Stimulated activated CD8-positive, alpha-beta memory T cell treated with anti-CD3 and anti-CD28 coated beads, Interleukin-15, amount 100 ng/mL, for 4 hours (primary cell): Measurements from ENCODE around the gene CABLES2.

Experiments
- DNase-seq, 2 donors: peaks; one replicate each; pipeline ENCODE4 v3.0.0-alpha.2; 2020; ENCODE audit warnings: low read depth in 2 of 2

The CABLES2 gene

DNA sequence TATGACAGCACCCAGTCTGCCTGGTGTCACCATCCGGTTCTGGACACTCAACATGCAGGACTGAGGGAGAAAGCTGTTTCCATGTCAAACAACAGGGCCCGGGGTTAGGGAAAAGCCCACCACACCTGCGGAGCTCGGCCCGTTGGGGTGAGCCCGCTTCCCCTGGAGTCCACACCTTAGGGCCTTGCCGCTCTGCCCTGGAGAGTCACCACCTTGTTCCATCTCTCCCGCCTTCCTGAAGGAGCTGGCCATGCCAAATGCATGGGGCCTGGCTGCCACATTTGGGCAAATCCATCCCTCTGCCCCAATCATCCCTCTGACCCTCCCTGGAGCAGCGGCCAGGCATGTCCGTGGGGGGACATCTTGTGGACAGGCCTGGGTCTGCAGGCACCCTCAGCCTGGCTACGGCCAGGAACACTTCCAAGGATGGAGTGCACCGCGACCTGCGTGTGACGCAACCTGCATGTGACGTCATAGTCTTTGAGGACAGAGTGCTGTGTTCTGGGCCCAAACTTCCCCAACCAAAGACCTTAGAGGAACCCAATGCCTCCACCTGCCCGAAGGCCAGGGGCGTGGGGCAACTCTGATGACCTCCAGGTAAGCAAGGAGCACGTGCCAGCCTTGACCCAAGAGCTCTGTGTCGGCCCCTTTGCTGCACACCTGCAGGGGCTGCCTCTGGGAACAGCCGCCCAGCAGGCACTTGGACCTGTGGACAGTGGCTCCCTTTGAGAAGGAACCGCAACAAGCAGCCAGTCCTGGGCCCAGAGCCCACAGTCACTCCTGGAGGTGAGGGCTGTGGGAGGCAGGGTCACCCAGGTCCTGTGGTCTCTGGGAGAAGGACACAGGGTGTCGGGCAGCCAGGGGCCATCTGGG, 1.7 kb downstream of the CABLES2 start:
- DNase-seq, result no peak

- no peak for DNase-seq
Measured at GRCh38 chr20:62404761-62405107, 2.4 kb downstream of the CABLES2 start.

DNA sequence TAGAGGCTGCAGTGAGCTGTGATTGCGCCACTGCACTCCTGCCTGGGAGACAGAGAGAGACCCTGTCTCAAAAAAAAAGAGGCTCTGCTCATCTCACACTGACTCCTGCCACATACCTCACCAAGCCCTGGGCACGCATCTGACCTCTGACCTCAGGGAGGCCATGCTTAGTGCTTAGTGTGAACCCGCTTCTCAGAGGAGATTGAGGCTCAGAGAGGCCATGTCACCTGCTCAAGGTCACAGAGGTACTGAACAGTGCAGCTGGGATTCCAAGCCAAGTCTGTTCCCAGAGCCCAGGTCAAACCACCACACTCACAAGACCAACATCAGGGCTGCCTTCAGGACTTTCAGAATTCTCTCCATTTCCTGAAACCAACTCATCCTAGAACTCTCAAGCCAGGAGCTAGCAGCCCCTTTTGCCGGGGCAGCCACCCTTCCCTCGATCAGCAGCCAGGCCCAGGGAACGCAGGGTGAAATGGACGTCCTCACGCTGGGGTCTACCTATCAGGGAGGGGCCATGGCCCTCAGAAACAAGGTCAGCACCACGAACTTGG, 2.9 kb downstream of the CABLES2 start:
- DNase-seq, result no peak

DNA sequence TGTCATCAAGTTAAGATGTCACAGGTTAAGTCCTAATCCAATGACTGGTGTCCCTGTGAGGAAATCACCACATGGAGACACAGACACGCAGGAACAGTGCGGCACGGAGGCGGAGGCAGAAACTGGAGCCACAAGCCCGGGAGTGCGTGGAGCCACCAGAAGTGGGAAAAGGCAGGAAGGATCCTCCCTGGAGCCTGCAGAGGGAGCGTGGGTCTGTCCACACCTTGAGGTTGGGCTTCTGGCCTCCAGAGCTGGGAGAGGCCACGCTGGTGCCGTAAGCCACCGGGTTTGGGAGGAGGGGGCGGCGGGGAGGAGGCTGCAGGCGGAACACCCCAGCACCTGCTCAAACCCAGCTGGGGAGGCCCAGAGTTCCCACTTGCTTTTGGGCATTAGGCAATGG, 3.8 kb downstream of the CABLES2 start:
- no peak for DNase-seq

GRCh38 chr20:62402456-62403150, 4.5 kb downstream of the CABLES2 start:
- no peak for DNase-seq

DNA sequence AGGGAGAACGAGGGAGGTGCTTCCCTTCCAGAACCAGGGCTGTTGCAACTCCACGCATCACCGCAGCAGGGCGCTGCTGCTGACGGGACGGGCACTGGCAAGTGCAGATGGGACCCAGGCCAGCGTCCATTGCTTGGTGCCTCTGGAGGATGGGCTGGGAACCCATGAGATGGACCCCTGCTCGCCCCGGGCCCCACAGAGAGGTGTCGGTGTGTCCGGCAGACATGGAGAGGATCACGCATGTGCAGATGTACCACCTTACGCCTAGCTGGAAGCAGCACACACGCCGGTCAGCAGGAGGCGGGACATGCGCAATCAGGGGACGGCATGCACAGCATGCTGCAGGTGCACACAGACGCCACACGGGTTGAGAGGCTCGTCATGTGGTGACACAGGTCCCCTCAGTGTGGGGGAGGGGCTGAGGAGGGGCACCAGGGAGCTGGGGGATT, 5.7 kb downstream of the CABLES2 start:
- DNase-seq, result no peak

- no peak for DNase-seq
Measured at GRCh38 chr20:62400541-62400940, 6.5 kb downstream of the CABLES2 start.

GRCh38 chr20:62400021-62400420, 7.1 kb downstream of the CABLES2 start:
- DNase-seq, result no peak

GRCh38 chr20:62398120-62398821, 8.8 kb downstream of the CABLES2 start:
- DNase-seq, result no peak

GRCh38 chr20:62396367-62397239, 10.5 kb downstream of the CABLES2 start:
- DNase-seq, result no peak

DNA sequence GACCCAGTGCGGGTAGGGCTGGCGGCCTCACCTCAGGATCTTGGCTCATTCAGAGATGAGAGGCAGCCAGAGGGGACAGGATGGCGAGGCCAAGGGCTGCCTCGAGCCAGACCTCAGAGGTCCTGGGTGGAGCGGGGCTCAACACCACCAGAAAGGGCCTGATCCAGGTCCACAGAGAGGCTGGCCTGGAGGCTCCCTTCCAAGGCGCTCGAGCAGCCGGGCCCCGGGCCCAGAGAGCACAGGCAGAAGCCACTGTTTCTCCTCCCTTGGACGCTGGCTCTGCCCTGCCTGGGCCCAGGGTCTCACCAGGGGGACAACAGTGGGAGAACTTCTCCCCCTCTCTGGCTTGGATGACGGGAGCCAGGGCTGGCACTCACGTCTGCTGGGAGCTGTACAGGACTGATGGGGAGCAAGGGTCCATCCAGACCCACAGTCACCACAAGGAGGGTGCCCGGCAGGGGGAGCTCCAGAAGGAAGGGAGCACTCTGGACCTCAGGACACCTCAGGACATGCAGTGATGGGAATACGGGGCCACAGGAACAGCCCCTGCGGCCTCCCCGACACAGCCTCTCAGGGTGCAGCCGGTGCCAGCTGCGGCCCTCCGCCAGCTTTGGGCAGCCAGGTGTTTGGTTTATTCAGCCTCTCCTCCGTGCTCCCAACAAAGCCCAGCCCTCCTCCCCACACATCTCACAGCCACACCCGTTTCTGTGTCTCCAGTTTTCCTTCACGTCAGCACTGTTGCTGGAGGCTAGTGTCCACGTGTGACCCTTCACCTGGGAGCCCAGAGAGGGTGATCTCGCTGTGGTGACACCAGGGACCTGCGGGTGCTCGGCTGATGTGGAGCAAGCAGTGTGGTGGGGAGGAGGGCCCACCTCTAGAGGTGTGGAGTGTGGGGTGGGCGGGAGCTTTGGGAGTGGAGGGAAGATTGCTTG, 11.5 kb downstream of the CABLES2 start:
- DNase-seq, result no peak

DNA sequence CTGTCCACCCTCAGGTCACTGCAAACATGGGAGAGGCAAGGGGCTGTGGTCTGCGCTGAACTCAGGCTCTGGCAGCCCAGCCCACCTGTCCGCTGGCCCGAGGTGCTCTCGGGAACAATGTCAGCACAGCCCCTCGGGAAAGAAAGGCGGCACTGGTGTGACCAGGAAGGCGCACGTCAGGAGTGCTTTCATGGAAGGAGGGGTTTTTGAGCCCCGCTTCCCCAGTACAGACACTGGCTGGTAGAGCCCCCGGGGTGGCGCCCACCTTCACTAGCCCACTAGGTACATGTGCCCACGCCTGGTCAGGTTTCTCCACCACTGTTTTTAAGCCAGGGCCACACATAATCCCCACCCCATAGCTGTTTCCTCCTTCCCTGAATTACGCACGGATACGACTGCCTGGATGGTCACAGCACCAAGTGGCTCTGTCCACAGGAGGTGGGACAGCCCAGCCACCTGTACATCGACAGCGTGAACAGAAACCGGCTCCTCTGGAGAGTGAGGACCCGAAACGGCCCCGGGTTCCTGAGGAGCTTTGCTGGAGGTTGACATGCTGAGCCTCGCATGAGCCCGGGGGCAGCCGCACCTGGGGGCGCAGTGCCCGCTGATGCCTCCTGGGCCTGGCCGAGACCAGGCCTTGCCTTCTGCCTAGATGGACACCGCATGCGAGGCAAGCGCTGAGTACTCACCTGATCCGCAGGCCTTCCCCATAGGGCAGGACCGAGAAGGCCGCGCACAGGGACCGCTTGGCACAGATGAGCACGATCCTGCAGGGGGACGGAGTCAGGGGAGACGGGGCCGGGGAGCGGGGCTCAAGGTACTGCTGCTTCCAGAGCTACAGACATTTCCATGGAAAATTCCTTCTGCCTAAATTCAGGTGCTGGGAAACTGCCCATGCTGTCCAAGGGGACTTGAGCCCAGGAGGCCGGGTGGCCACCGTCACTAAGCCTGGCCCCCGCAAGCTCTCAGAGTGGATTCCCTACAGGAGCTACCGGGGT, 12.5 kb downstream of the CABLES2 start:
- DNase-seq, result no peak

- no peak for DNase-seq
Measured at GRCh38 chr20:62393830-62394229, 13.3 kb downstream of the CABLES2 start.

DNA sequence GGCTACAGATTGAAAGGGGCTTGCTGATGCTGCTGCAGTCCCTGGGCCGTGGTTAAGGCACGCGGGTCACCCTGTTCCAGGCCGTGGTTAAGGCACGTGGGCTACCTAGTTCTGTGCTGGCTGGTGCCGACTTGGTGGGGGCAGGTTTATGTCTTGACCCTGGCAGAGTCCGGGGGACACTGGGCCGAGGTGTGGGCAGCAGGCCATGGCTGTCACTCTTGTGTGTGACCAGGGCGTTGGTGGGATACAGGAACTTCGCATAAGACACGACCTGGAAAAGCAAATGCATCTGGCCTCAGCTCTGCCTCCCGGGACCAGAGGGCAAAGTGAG, 13.8 kb downstream of the CABLES2 start:
- no peak for DNase-seq

GRCh38 chr20:62392621-62393334, 14.3 kb downstream of the CABLES2 start:
- DNase-seq, result no peak

GRCh38 chr20:62392077-62392418, 15.0 kb downstream of the CABLES2 start:
- DNase-seq, result no peak

- no peak for DNase-seq
Measured at GRCh38 chr20:62391165-62392076, 15.7 kb downstream of the CABLES2 start.
